ENCODE results near the gene NDFIP2.

The NDFIP2 gene

GRCh38 chr13:79604752-79605151 lies 123.8 kb downstream of the NDFIP2 start:
- no peak for DNase-seq

Data from NCI-H1105 (cell line).